ES-I3 (cell line): ENCODE measurements around the gene TCP11.

Experiments
- H3K36me3 ChIP-seq: 2 replicates; pipeline ENCODE4 v1.6.1; 2013; ENCODE audit warnings: mild to moderate bottlenecking, low read length, control low read depth, moderate library complexity; ENCODE audit not compliant: insufficient read depth
- H3K4me1 ChIP-seq: 2 replicates; pipeline ENCODE4 v1.6.1; 2013; ENCODE audit warnings: mild to moderate bottlenecking, control low read depth, low read length; ENCODE audit not compliant: insufficient read depth
- H3K9ac ChIP-seq: 2 replicates; pipeline ENCODE4 v1.6.1; 2013; ENCODE audit warnings: low read depth, mild to moderate bottlenecking, low read length, moderate library complexity
- H3K9me3 ChIP-seq: 2 replicates; pipeline ENCODE4 v1.6.1; 2013; ENCODE audit warnings: mild to moderate bottlenecking, low read length, moderate library complexity; ENCODE audit not compliant: control insufficient read depth, insufficient read depth

Gene TCP11

GRCh38 chr6:35178012-35178411 lies 36.9 kb upstream of the TCP11 start:
- peaks cover 8% of the 10 kb centered on the region; the same call in 1 of the 2 replicates for H3K4me1 ChIP-seq
- no peak overlapping the region for H3K9ac ChIP-seq
- no peaks in the 10 kb centered on the region for H3K36me3 ChIP-seq
- H3K9me3 ChIP-seq: no peaks in the 10 kb centered on the region

GRCh38 chr6:35177596-35177995 lies 36.5 kb upstream of the TCP11 start:
- H3K9me3 ChIP-seq: no peaks in the 10 kb centered on the region
- no peak overlapping the region for H3K9ac ChIP-seq
- H3K4me1 ChIP-seq: peaks cover 8% of the 10 kb centered on the region; the same call in 1 of the 2 replicates
- no peaks in the 10 kb centered on the region for H3K36me3 ChIP-seq

- no peak overlapping the region for H3K9ac ChIP-seq
- H3K36me3 ChIP-seq: no peaks in the 10 kb centered on the region
- peaks cover 8% of the 10 kb centered on the region; the same call in 1 of the 2 replicates for H3K4me1 ChIP-seq
- no peaks in the 10 kb centered on the region for H3K9me3 ChIP-seq
These were observed 36.0 kb upstream of the TCP11 start for GRCh38 chr6:35177157-35177556.

GRCh38 chr6:35176301-35177024 lies 35.3 kb upstream of the TCP11 start:
- H3K4me1 ChIP-seq: peaks cover 7% of the 10 kb centered on the region; the same call in 1 of the 2 replicates
- no peaks in the 10 kb centered on the region for H3K36me3 ChIP-seq

GRCh38 chr6:35174501-35174900 lies 33.4 kb upstream of the TCP11 start:
- H3K9ac ChIP-seq: no peak overlapping the region
- peaks cover 7% of the 10 kb centered on the region; the same call in 1 of the 2 replicates for H3K4me1 ChIP-seq
- no peaks in the 10 kb centered on the region for H3K36me3 ChIP-seq
- no peaks in the 10 kb centered on the region for H3K9me3 ChIP-seq

More at GRCh38 chr6:35176301-35177024, 35.3 kb upstream of the TCP11 start:
- Histone ChIP-seq H3K9ac (no peak overlapping the region), H3K9me3 (no peaks in the 10 kb centered on the region)

GRCh38 chr6:35174088-35174434 lies 32.9 kb upstream of the TCP11 start:
- Histone ChIP-seq H3K9ac (no peak overlapping the region), H3K9me3 (no peaks in the 10 kb centered on the region), H3K36me3 (no peaks in the 10 kb centered on the region), H3K4me1 (peaks cover 7% of the 10 kb centered on the region; the same call in 1 of the 2 replicates)

GRCh38 chr6:35173427-35174087 lies 32.4 kb upstream of the TCP11 start:
- Histone ChIP-seq H3K36me3 (no peaks in the 10 kb centered on the region), H3K9me3 (no peaks in the 10 kb centered on the region), H3K4me1 (peaks cover 7% of the 10 kb centered on the region; the same call in 1 of the 2 replicates), H3K9ac (no peak overlapping the region)

GRCh38 chr6:35173044-35173426 lies 31.9 kb upstream of the TCP11 start:
- no peak overlapping the region for H3K9ac ChIP-seq
- H3K36me3 ChIP-seq: no peaks in the 10 kb centered on the region
- H3K9me3 ChIP-seq: no peaks in the 10 kb centered on the region
- H3K4me1 ChIP-seq: peaks cover 7% of the 10 kb centered on the region; the same call in 1 of the 2 replicates

- Histone ChIP-seq H3K9ac (no peak overlapping the region), H3K36me3 (no peaks in the 10 kb centered on the region), H3K9me3 (no peaks in the 10 kb centered on the region), H3K4me1 (peaks cover 15% of the 10 kb centered on the region; the same call in 1 of the 2 replicates)
These were observed 29.8 kb upstream of the TCP11 start for GRCh38 chr6:35170891-35171290.

- Histone ChIP-seq H3K4me1 (peaks cover 22% of the 10 kb centered on the region), H3K9me3 (no peaks in the 10 kb centered on the region), H3K36me3 (no peaks in the 10 kb centered on the region), H3K9ac (no peak overlapping the region)
These were observed 29.0 kb upstream of the TCP11 start for GRCh38 chr6:35170166-35170565.

GRCh38 chr6:35168461-35168861 lies 27.3 kb upstream of the TCP11 start:
- no peaks in the 10 kb centered on the region for H3K36me3 ChIP-seq
- no peaks in the 10 kb centered on the region for H3K9me3 ChIP-seq
- H3K4me1 ChIP-seq: peaks cover 18% of the 10 kb centered on the region
- no peak overlapping the region for H3K9ac ChIP-seq

GRCh38 chr6:35167505-35167904 lies 26.4 kb upstream of the TCP11 start:
- no peaks in the 10 kb centered on the region for H3K36me3 ChIP-seq
- no peaks in the 10 kb centered on the region for H3K9me3 ChIP-seq
- no peak overlapping the region for H3K9ac ChIP-seq
- H3K4me1 ChIP-seq: peaks cover 18% of the 10 kb centered on the region

- Histone ChIP-seq H3K9me3 (no peaks in the 10 kb centered on the region), H3K9ac (no peak overlapping the region), H3K4me1 (peaks cover 17% of the 10 kb centered on the region), H3K36me3 (no peaks in the 10 kb centered on the region)
These were observed 25.4 kb upstream of the TCP11 start for GRCh38 chr6:35166520-35166919.

GRCh38 chr6:35166116-35166515 lies 25.0 kb upstream of the TCP11 start:
- H3K36me3 ChIP-seq: no peaks in the 10 kb centered on the region
- no peaks in the 10 kb centered on the region for H3K9me3 ChIP-seq
- peaks cover 16% of the 10 kb centered on the region for H3K4me1 ChIP-seq
- no peak overlapping the region for H3K9ac ChIP-seq

- no peaks in the 10 kb centered on the region for H3K9me3 ChIP-seq
- H3K36me3 ChIP-seq: no peaks in the 10 kb centered on the region
- no peak overlapping the region for H3K9ac ChIP-seq
- peaks cover 16% of the 10 kb centered on the region for H3K4me1 ChIP-seq
These were observed 24.5 kb upstream of the TCP11 start for GRCh38 chr6:35165630-35166071.
